Left lung (tissue), 10 donors: ENCODE data around the gene RNF224. TPM values are rescaled to one million over a fixed set of nuclear protein-coding genes. Genes with fewer than 3 reads are reported as not detected.

Experiments used
- ATAC-seq: fragments of 200-7000 bp; cut with Tn5 transposase; one replicate; pipeline ENCODE4 v1.9.1; 2020; ENCODE audit warnings: moderate library complexity
- DNase-seq, 4 donors: peaks; one replicate each; pipeline ENCODE4 v3.0.0-alpha.2; 2013 to 2020
- H3K27ac ChIP-seq, 2 donors: fragments of 200-600 bp; sonication (generic) in 1 of 2; one replicate each; pipeline versions ENCODE4 v1.5.0 to v1.8.0; 2020 to 2021
- H3K27me3 ChIP-seq, 2 donors: fragments of 200-600 bp; sonication (generic) in 1 of 2; one replicate each; pipeline versions ENCODE4 v1.5.0 to v1.8.0; 2020 to 2021
- H3K36me3 ChIP-seq, 2 donors: fragments of 200-600 bp; sonication (generic) in 1 of 2; one replicate each; pipeline versions ENCODE4 v1.5.0 to v1.8.0; 2020 to 2021
- H3K4me1 ChIP-seq, 2 donors: fragments of 200-600 bp; one replicate each; pipeline ENCODE4 v1.8.0; 2021
- H3K4me3 ChIP-seq, 2 donors: fragments of 200-600 bp; sonication (generic) in 1 of 2; one replicate each; pipeline versions ENCODE4 v1.5.0 to v1.8.0; 2020 to 2021; ENCODE audit warnings: mild to moderate bottlenecking in 1 of 2
- H3K9me3 ChIP-seq, 2 donors: fragments of 200-600 bp; sonication (generic) in 1 of 2; one replicate each; pipeline versions ENCODE4 v1.5.0 to v1.8.0; 2020 to 2021
- CTCF ChIP-seq, 2 donors: fragments of 200-600 bp; sonication (generic) in 1 of 2; IDR thresholded peaks; one replicate each; pipeline versions ENCODE4 v1.5.0 to v1.8.0; 2021; ENCODE audit warnings: antibody characterized with exemption in 2 of 2
- intact Hi-C, 2 donors: fragments of 100-400 bp; cut with DNase I; formaldehyde crosslinking; loops; one replicate each; pipeline versions ENCODE4 v1.11.2 to v1.14.2; 2022
- polyA plus RNA-seq, 6 donors: library from polyadenylated mRNA; unstranded; fragments of 120-200 nt; gene quantifications; one replicate each; pipeline ENCODE4 v1.2.1, GENCODE V29; 2013; ENCODE audit not compliant: insufficient read length in 6 of 6
- total RNA-seq, 2 donors: library from RNA; stranded (reverse); fragmentation: NEBNext Ultra II Directional; extraction: Animal tissue kit (Norgen Biotek cat#: 25700); gene quantifications; one replicate each; pipeline ENCODE4 v1.2.1, GENCODE V29; 2021
- donor health status: DM: no; HTN: yes; CAD: no.
- donor health status: DM: no; HTN: no; CAD: no.

RNF224 gene
- total and polyA plus RNA-seq, 8 donors = 0.15 to 4.8 (median 2.6) TPM

- Histone ChIP-seq H3K27me3 (no peaks in the 10 kb centered on the region), H3K4me1 (peaks cover 21 to 62% of the 10 kb centered on the region in 2 donors), H3K27ac (peak within 1 kb of the TSS; percentile 30 to 86), H3K4me3 (peak within 1 kb of the TSS; percentile 96 to 99), H3K9me3 (no peaks in the 10 kb centered on the region), H3K36me3 (peaks cover 0 to 22% of the 10 kb centered on the region in 2 donors)
- peak; percentile 62 for ATAC-seq
- DNase-seq = peak; percentile 85 to 99 (median 94)
- intact Hi-C loops = no loop called here
- no peak for TF ChIP-seq CTCF (IDR thresholded peaks at IDR 0.05)
These were observed 21.9 kb upstream of the RNF224 start, which contains the start of the genes NDOR1 and TMEM203 for GRCh38 chr9:137205126-137206069. TSS of gene NDOR1 (plus strand) at chr9:137205700. CDS start at chr9:137205778, 78 bp downstream. TSS of gene TMEM203 (minus strand) at chr9:137205648. CDS start at chr9:137205414, 234 bp downstream.

GRCh38 chr9:137206602-137207001 is 20.7 kb upstream of the RNF224 start:
- intact Hi-C loops = no loop called here
- H3K36me3 ChIP-seq = peaks cover 0 to 23% of the 10 kb centered on the region in 2 donors
- H3K4me3 ChIP-seq = peak overlapping the region in 1 of 2 donors; percentile 96
- no peak overlapping the region for H3K27ac ChIP-seq
- no peak for TF ChIP-seq CTCF (IDR thresholded peaks at IDR 0.05)
- DNase-seq (no peak), ATAC-seq (no peak)
- H3K9me3 ChIP-seq = no peaks in the 10 kb centered on the region
- peaks cover 21 to 56% of the 10 kb centered on the region in 2 donors for H3K4me1 ChIP-seq
- no peaks in the 10 kb centered on the region for H3K27me3 ChIP-seq

- H3K27me3 ChIP-seq = no peaks in the 10 kb centered on the region
- H3K9me3 ChIP-seq = no peaks in the 10 kb centered on the region
- DNase-seq = no peak
- no peak for ATAC-seq
- H3K36me3 ChIP-seq = peaks cover 0 to 55% of the 10 kb centered on the region in 2 donors
- no peak for TF ChIP-seq CTCF (IDR thresholded peaks at IDR 0.05)
- H3K27ac ChIP-seq = no peak overlapping the region
- no peak overlapping the region for H3K4me3 ChIP-seq
- peaks cover 2 to 14% of the 10 kb centered on the region in 2 donors for H3K4me1 ChIP-seq
- intact Hi-C loops = no loop called here
These were observed 15.8 kb upstream of the RNF224 start for GRCh38 chr9:137211532-137211931.

- ATAC-seq = no peak
- no peaks in the 10 kb centered on the region for H3K27me3 ChIP-seq
- intact Hi-C loops = no loop called here
- H3K4me1 ChIP-seq = peaks cover 2 to 12% of the 10 kb centered on the region in 2 donors
- no peaks in the 10 kb centered on the region for H3K9me3 ChIP-seq
- peaks cover 0 to 56% of the 10 kb centered on the region in 2 donors for H3K36me3 ChIP-seq
- TF ChIP-seq CTCF (IDR thresholded peaks at IDR 0.05) = no peak
- no peak overlapping the region for H3K27ac ChIP-seq
- no peak for DNase-seq
- no peak overlapping the region for H3K4me3 ChIP-seq
These were observed 14.8 kb upstream of the RNF224 start for GRCh38 chr9:137212520-137212919.
